Effector CD8-positive, alpha-beta T cell (primary cell): ENCODE data around the gene TYW1.
"Not testable (repeated sequence)": the region's sequence is repeated elsewhere in the genome, so short reads cannot be mapped to it uniquely, and the experiment has no call there.

ENCODE experiments used
- DNase-seq: peaks from one replicate; lab custom pipeline; 2025; lab: John Stamatoyannopoulos, UW

TYW1 gene

DNA sequence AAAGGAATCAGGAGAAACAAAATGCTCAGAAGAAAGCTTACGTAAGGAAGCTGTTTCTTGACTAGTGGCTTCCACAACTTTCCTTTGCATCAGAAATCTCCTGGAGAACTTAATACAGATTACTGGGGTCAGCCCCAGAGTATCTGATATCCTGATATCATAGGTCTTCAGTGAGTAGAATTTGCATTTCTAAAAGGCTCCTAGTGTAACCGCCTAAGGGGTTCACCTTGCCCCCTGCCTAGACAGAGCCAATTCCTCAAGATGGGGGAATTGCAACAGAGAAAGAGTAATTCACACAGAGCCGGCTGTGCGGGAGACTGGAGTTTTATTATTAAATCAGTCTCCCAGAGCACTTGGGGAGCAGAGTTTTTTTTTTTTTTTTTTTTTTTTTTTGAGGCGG, 251.7 kb downstream of the TYW1 start:
- DNase-seq: not testable (repeated sequence)

GRCh38 chr7:67251986-67252558, 255.4 kb downstream of the TYW1 start:
- no peak for DNase-seq

GRCh38 chr7:67255076-67255475, 258.4 kb downstream of the TYW1 start:
- not testable (repeated sequence) for DNase-seq

DNA sequence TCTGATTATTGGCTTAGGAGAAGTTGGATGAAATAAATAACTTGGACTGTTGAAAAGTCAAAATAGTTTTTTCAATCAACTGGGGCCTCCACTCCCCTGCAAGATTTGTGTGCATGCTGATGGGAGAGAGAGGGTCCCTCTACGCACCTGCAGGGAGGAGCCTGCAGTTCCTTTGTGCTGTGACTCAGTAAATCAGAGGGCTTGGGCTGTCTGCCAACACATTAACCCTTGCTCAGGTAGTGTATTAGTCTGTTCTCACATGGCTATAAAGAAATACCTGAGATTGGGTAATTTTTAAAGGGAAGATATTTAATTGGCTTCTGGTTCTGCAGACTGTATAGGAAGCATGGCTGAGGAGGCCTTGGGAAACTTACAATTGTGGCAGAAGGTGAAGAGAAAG, 261.1 kb downstream of the TYW1 start:
- not testable (repeated sequence) for DNase-seq

- DNase-seq: not testable (repeated sequence)
Measured at GRCh38 chr7:67259363-67259762, 262.7 kb downstream of the TYW1 start.

- not testable (repeated sequence) for DNase-seq
Measured at GRCh38 chr7:67260166-67260586, 263.5 kb downstream of the TYW1 start.

GRCh38 chr7:67264000-67264399, 267.4 kb downstream of the TYW1 start:
- not testable (repeated sequence) for DNase-seq

GRCh38 chr7:67266070-67266469, 269.4 kb downstream of the TYW1 start:
- DNase-seq: not testable (repeated sequence)

DNA sequence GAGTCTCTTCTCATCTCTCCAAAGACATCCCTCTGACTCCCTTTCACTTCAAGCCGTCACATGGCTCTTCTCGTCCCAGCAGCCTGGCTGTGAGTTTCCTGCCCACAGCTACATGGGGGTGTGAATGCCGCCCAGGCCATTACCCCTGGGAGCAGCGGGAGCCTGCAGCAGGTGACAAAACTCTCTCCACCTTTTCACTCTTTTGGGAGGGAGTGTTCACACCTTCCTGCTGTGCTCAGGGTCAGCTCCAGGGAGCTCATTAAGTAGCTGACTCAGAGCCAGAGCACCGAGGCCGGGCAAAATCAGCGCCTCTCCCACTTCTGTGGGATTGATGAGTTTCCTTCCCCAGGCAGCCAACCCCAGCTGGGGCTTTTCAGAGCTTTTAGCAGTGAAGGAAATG, 271.3 kb downstream of the TYW1 start:
- no peak for DNase-seq

DNA sequence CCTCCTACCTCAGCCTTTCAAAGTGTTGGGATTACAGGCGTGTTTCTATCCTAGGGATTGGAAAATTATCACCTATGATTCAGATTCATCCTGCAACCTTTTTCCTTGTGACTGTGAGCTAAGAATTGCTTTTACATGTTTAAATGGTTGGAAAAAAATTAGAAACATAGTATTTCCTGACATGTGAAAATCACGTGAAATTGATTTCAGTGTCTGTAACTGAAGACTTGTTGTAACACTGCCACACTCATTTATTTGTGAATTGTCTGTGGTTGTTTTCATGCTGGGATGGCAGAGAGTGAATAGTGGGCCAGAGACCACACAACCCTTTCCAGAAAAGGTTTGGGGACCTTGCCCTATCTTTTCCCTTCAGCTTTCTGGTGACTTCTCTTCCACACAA, 273.3 kb downstream of the TYW1 start:
- not testable (repeated sequence) for DNase-seq
